GM19035 (cell line): ENCODE results near the gene ATG16L2.

ENCODE experiments used
- ATAC-seq: cut with Tn5 transposase; IDR thresholded peaks from one replicate; pipeline ENCODE4 v1.9.1; 2021; ENCODE audit not compliant: unreplicated experiment

ATG16L2 gene

DNA sequence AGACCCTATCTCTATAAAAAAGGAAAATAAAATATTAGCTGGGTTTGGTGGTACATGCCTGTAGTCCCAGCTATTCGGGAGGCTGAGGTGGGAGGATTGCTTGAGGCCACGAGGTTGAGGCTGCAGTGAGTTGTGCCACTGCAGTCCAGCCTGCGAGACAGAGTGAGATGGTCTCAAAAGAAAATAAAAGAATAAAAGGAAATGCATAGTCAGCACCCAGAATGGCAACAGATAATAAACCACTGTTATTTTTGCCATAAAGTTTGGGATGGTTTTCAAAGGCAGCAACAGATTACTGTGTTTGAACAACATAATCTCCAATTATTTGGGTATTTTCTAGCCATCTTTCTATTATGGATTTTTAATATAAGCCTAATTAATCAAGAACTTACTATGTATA lies 61.9 kb downstream of the ATG16L2 start:
- no peak for ATAC-seq
